KOPT-K1 (cell line): ENCODE measurements around the gene LRP1B.

Source experiments
- H3K27ac ChIP-seq: fragments of 200-600 bp; sonication (generic); 2 replicates; pipeline ENCODE4 v1.5.1; 2016; ENCODE audit warnings: antibody characterized with exemption, mild to moderate bottlenecking, low read depth, low read length; ENCODE audit not compliant: poor library complexity, severe bottlenecking
- H3K36me3 ChIP-seq: fragments of 200-600 bp; sonication (generic); 2 replicates; pipeline ENCODE4 v1.5.1; 2017; ENCODE audit warnings: antibody characterized with exemption, mild to moderate bottlenecking, low read length, moderate library complexity; ENCODE audit not compliant: insufficient read depth
- H3K9me3 ChIP-seq: fragments of 200-600 bp; sonication (generic); 2 replicates; pipeline ENCODE4 v1.5.1; 2017; ENCODE audit warnings: antibody characterized with exemption, low read length, mild to moderate bottlenecking; ENCODE audit not compliant: insufficient read depth, poor library complexity, severe bottlenecking

Gene LRP1B

GRCh38 chr2:140905083-140905781 is 1225.6 kb downstream of the LRP1B start:
- Histone ChIP-seq H3K27ac (no peak overlapping the region), H3K36me3 (no peaks in the 10 kb centered on the region), H3K9me3 (no peaks in the 10 kb centered on the region)

DNA sequence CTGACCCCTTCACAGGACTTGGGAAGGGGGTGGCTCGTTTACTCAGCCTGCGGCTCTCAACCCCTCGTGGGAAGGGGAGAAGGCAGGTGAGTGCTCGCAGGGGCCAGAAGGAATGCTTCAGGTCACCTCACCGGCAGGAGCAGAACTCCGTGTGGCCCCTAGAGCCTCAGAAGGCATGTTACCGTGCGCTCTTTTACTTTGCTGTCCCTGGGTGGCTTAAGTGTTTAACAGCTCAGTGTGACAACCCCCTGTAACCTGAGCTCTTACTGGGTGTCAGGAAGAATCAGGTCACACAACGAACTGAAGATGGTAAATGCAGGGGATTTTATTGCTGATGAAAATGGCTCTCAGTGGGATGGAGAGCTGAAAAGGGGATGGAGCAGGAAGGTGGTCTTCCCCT is 1235.4 kb downstream of the LRP1B start:
- Histone ChIP-seq H3K36me3 (no peaks in the 10 kb centered on the region), H3K9me3 (no peaks in the 10 kb centered on the region), H3K27ac (no peak overlapping the region)

GRCh38 chr2:140893685-140894084 is 1237.1 kb downstream of the LRP1B start:
- Histone ChIP-seq H3K27ac (no peak overlapping the region), H3K36me3 (no peaks in the 10 kb centered on the region)

DNA sequence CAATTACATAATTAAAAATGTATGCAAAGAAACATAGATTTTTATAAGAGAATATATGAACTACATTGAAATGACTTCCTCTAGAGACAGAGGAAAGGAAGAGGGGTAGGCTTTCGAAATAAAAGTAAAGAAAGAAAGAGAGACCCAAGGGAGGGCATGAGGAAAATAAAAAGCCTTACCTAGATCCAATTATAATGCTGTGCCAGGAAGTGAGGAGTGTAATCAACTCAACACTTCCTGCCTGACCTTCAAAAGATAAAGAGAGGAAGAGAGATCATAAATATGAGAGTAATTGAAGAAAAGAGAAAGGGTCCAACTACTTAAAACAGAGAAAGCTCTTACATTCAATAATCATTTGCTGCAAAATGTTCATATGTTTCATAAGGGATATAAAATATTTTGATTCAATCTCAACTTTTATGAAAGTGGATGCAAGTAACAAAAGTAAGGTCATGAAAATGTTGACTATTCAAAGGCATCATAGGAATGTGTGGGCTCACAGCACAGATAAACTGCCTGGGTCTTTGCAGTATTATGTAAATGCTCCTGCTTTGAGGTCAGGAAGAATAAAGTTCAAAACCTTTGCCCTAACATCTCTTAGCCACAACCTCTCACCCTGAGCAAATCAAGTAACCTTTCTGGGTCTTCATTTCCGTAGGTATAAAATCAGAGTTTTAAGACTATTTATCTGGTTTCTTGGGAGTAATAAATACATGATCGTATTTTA is 1237.7 kb downstream of the LRP1B start:
- no peak overlapping the region for H3K27ac ChIP-seq
- no peaks in the 10 kb centered on the region for H3K36me3 ChIP-seq
- H3K9me3 ChIP-seq, result no peaks in the 10 kb centered on the region

More at GRCh38 chr2:140893685-140894084, 1237.1 kb downstream of the LRP1B start:
- H3K9me3 ChIP-seq, result no peaks in the 10 kb centered on the region

DNA sequence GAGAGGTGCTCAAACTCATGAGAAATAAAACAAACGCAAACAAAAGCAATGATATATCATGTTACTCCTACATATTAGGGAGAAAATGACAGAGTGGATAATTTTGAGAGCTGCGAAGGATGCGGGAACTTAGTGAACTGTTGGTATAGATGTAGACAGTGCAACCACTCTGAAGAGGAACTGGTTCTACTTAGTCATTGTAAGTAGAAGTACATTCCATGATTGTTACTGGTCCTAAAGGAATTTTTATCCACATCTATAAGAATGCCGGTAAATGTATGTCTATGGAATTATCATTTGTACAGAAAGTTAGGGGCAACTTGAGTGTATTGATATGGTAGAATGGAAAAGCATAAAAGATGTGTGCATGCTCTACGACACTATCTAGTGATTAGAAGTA is 1238.4 kb downstream of the LRP1B start:
- no peaks in the 10 kb centered on the region for H3K36me3 ChIP-seq
- H3K27ac ChIP-seq, result no peak overlapping the region
- H3K9me3 ChIP-seq, result no peaks in the 10 kb centered on the region

DNA sequence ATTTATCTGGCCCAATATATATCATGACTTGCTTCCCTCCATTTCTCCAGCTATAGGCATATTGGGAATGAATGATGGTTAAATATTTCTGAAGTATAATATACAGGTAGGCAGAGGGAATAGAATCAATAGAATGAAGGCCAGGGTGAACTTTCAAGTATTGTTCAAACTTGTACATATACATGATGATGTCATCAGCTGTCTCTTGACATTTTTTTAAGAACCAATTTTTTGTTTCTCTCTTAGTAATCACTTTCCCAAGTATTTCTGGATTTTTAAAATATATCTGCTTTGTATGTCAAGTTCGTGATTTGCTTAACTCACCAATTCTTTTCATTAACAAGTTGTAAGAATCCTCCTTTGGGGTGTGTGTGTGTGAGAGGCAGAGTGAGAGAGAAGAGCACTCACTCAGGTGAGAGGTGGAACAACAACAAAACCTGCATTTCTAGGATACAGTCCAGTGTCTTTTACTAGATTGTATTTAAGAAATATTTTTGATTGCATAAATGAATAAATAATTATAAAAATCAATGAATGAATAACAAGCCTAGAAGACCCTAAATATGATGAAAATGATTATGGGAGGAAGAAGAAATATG is 1239.1 kb downstream of the LRP1B start:
- Histone ChIP-seq H3K9me3 (no peaks in the 10 kb centered on the region), H3K36me3 (no peaks in the 10 kb centered on the region)

DNA sequence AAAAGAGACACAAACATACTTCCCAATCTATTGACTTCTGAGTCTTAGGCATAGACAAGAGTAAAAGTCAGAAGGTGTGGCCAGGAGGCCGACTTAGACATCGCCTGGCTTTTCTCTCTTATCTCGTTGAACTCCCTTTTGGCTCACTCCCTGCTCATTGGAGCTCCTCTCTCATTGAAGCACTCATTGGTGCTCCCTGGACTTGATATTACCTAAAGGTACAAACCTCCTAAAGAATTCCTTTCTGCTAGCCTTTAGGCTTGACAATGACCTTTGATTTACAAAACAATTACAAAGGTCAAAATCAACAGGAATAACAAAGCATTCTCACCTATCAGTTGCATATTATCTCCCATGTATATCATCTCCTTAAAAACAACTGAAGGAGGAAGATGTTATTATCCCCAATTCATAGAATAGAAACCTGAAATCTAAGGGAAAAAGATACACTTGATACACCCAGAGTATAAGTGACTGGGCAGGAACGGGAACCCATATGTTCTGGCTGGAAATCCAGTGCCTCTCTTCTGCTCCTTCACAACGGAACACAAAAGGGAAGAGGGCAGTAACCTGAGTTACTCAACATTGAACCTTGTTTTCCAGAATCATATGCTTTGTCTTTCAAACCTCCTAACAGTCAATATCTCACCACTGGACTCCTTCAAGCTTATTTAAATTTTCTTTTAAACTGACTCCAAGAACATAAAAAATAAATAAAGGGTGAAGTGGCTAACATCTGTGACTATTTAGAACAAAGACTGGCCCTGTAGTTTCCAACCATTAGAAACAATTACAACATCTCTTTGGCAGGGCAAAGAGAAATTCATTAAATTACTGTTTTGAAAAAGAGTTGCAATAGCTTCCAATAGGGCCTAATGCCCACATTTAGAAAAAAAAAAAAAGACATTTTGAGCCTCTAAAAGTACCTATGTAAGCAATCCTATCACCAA is 1247.9 kb downstream of the LRP1B start:
- H3K9me3 ChIP-seq, result no peaks in the 10 kb centered on the region
- no peaks in the 10 kb centered on the region for H3K36me3 ChIP-seq
- no peak overlapping the region for H3K27ac ChIP-seq

More for the DNA sequence above, 1239.1 kb downstream of the LRP1B start:
- H3K27ac ChIP-seq, result no peak overlapping the region

DNA sequence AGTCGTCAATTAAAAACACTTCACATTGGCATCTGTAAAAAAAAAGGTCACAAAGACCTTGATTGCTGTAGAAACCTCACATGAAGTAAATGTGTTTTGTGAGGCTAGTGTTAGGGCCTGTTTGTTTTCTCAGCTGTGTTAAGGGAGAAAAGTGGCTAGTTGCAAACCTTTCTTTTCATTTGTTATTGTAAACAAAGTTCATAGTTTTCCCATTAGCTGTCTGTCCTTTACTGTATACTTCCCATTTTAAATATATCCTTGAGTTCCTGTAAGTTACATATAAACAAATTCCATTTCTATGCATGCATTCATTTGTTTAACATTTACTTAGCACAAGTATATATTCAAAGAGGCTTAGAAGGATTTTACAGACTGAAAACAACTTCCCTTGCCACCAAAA is 1250.2 kb downstream of the LRP1B start:
- H3K36me3 ChIP-seq, result no peaks in the 10 kb centered on the region
- peaks cover 22% of the 10 kb centered on the region for H3K9me3 ChIP-seq
- no peak overlapping the region for H3K27ac ChIP-seq

DNA sequence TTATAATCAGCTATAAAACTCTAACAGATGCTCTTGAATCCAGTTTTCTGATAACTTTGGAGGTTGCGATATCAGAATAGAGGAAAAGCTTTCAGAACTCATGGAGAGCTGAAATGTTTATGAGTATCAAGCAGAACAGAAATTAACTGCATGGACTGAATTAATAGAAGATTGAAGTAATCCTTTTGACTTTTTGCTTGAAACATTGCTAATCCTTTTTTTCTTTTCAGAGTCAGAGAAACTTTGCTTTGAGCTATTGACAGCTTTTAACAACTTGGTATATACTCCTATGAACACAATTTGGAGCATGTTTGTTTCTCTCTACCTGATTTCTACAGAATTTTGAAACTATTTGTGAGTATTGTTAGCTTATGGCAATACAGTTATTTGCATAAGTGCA is 1254.8 kb downstream of the LRP1B start:
- no peak overlapping the region for H3K27ac ChIP-seq
- peaks cover 41% of the 10 kb centered on the region for H3K9me3 ChIP-seq
- H3K36me3 ChIP-seq, result no peaks in the 10 kb centered on the region

- Histone ChIP-seq H3K27ac (no peak overlapping the region), H3K36me3 (no peaks in the 10 kb centered on the region), H3K9me3 (peaks cover 50% of the 10 kb centered on the region)
These were observed 1256.8 kb downstream of the LRP1B start for GRCh38 chr2:140873915-140874531.

- Histone ChIP-seq H3K36me3 (no peaks in the 10 kb centered on the region), H3K9me3 (peaks cover 33% of the 10 kb centered on the region), H3K27ac (no peak overlapping the region)
These were observed 1260.9 kb downstream of the LRP1B start for GRCh38 chr2:140869925-140870324.

DNA sequence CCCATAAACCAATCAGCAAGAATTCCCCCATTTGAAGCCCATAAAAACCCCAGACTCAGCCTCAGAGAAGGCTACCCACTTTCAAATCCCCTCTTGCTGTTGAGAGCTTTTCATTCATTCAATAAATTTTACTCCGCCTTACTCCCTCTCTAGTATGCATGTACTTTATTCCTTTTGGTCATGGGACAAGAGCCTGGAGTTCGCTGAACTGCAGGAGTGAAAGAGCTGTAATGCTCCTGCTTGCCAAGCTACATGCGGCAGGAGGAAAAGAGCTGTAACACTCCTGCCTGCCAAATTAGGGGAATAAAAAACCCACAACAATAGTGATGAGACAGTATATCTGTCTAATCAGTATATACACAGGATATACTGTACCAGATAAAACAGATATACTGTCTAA is 1261.7 kb downstream of the LRP1B start:
- Histone ChIP-seq H3K9me3 (peaks cover 25% of the 10 kb centered on the region), H3K27ac (no peak overlapping the region), H3K36me3 (no peaks in the 10 kb centered on the region)

GRCh38 chr2:140865837-140866236 is 1265.0 kb downstream of the LRP1B start:
- Histone ChIP-seq H3K9me3 (peaks cover 21% of the 10 kb centered on the region), H3K27ac (no peak overlapping the region), H3K36me3 (no peaks in the 10 kb centered on the region)

DNA sequence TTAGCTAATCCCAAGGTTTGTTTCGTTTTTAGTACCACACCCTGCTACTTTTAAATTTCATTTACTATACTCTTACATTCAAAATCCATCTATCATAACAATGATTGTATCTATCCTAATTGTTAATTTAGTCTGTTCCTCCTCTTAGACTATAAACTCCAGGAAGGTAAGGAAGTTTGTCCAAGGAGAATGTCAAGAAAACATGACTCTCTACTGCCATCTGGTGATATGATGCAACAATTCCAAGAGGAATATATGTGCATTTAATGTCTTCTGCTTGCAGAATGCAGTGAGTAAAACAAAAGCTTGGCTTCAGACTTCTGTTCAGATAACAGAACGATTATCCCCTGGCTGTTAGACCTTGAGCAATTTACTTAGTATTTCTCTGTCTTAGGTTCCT is 1267.1 kb downstream of the LRP1B start:
- H3K9me3 ChIP-seq, result peaks cover 8% of the 10 kb centered on the region

More for the DNA sequence above, 1267.1 kb downstream of the LRP1B start:
- Histone ChIP-seq H3K36me3 (no peaks in the 10 kb centered on the region), H3K27ac (no peak overlapping the region)
